ENCODE results near the gene LAD1. TPM values are rescaled to one million over a fixed set of nuclear protein-coding genes. Genes with fewer than 3 reads are reported as not detected.

The LAD1 gene
- total RNA-seq, 2 experiments from 2014 or later = not detected

GRCh38 chr1:201422026-201422425, 22.9 kb upstream of the LAD1 start:
- H3K4me2 ChIP-seq (ENCODE audit: low read length) = peak overlapping the region; percentile 63
- no peaks in the 10 kb centered on the region for H3K36me3 ChIP-seq (ENCODE audit: insufficient read depth, low read length)
- peak overlapping the region; percentile 34 for H3K4me3 ChIP-seq (ENCODE audit: low read depth, low read length, poor library complexity, severe bottlenecking)
- peaks cover 70% of the 10 kb centered on the region for H3K4me1 ChIP-seq (ENCODE audit: insufficient read depth, low read length, poor library complexity, severe bottlenecking)
- POLR2A ChIA-PET = interaction anchor here (0.7 kb wide), 1 partner anchor 1057 kb away, joined by 3 read pairs; no protein-coding TSS in a partner anchor
- H3K27ac ChIP-seq (ENCODE audit: low read depth, low read length, poor library complexity, severe bottlenecking) = peak overlapping the region; percentile 77
- DNase-seq (ENCODE audit: low spot score) = no peak
- no peaks in the 10 kb centered on the region for H3K9me3 ChIP-seq (ENCODE audit: low read length)
- TF ChIP-seq EZH2phosphoT487 (IDR thresholded peaks at IDR 0.05; ENCODE audit: borderline replicate concordance, low read depth, low read length) = no peak
- TF ChIP-seq, protein P1, sequence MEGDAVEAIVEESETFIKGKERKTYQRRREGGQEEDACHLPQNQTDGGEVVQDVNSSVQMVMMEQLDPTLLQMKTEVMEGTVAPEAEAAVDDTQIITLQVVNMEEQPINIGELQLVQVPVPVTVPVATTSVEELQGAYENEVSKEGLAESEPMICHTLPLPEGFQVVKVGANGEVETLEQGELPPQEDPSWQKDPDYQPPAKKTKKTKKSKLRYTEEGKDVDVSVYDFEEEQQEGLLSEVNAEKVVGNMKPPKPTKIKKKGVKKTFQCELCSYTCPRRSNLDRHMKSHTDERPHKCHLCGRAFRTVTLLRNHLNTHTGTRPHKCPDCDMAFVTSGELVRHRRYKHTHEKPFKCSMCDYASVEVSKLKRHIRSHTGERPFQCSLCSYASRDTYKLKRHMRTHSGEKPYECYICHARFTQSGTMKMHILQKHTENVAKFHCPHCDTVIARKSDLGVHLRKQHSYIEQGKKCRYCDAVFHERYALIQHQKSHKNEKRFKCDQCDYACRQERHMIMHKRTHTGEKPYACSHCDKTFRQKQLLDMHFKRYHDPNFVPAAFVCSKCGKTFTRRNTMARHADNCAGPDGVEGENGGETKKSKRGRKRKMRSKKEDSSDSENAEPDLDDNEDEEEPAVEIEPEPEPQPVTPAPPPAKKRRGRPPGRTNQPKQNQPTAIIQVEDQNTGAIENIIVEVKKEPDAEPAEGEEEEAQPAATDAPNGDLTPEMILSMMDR (conservative IDR thresholded peaks at IDR 0.05; ENCODE audit: low read length) = no peak
- H3K79me2 ChIP-seq (ENCODE audit: insufficient read depth, low read depth, low read length) = no peaks in the 10 kb centered on the region
- BruUV-seq (replicated peaks) = no TSS peak
- CTCF ChIA-PET (ENCODE audit: unreplicated experiment) = interaction anchor here (0.7 kb wide), 1 partner anchor 13 kb away, joined by 5 read pairs; no protein-coding TSS in a partner anchor
- peak overlapping the region; percentile 77; the same call in 1 of the 2 replicates for H2AFZ ChIP-seq (ENCODE audit: low read length)
- intact Hi-C loops (cut with micrococcal nuclease; ENCODE audit: unreplicated experiment) = no loop called here
- H3K9me2 ChIP-seq (ENCODE audit: insufficient read depth, low read length) = no peaks in the 10 kb centered on the region
- H4K20me1 ChIP-seq (ENCODE audit: insufficient read depth, low read length) = no peaks in the 10 kb centered on the region

- H3K4me1 ChIP-seq (ENCODE audit: insufficient read depth, low read length, poor library complexity, severe bottlenecking) = peaks cover 61% of the 10 kb centered on the region
- H3K9me2 ChIP-seq (ENCODE audit: insufficient read depth, low read length) = no peaks in the 10 kb centered on the region
- no peaks in the 10 kb centered on the region for H3K9me3 ChIP-seq (ENCODE audit: low read length)
- CTCF ChIA-PET (ENCODE audit: unreplicated experiment) = interaction anchor here (0.6 kb wide), 1 partner anchor 454 kb away, joined by 3 read pairs; no protein-coding TSS in a partner anchor
- H3K27ac ChIP-seq (ENCODE audit: low read depth, low read length, poor library complexity, severe bottlenecking) = peak overlapping the region; percentile 77
- H3K36me3 ChIP-seq (ENCODE audit: insufficient read depth, low read length) = no peaks in the 10 kb centered on the region
- H3K4me2 ChIP-seq (ENCODE audit: low read length) = peak overlapping the region; percentile 63
- intact Hi-C loops (cut with micrococcal nuclease; ENCODE audit: unreplicated experiment) = no loop called here
- no peaks in the 10 kb centered on the region for H3K79me2 ChIP-seq (ENCODE audit: insufficient read depth, low read depth, low read length)
- POLR2A ChIA-PET = no interaction called here
- H3K4me3 ChIP-seq (ENCODE audit: low read depth, low read length, poor library complexity, severe bottlenecking) = no peak overlapping the region
- no peak for DNase-seq (ENCODE audit: low spot score)
- BruUV-seq (replicated peaks) = no TSS peak
- H2AFZ ChIP-seq (ENCODE audit: low read length) = no peak overlapping the region; the same call in 1 of the 2 replicates
- no peaks in the 10 kb centered on the region for H4K20me1 ChIP-seq (ENCODE audit: insufficient read depth, low read length)
- TF ChIP-seq EZH2phosphoT487 (IDR thresholded peaks at IDR 0.05; ENCODE audit: borderline replicate concordance, low read depth, low read length) = no peak
- TF ChIP-seq, protein P1 (conservative IDR thresholded peaks at IDR 0.05; ENCODE audit: low read length) = no peak
Observed at GRCh38 chr1:201421041-201421440, 21.9 kb upstream of the LAD1 start.

- Histone ChIP-seq H4K20me1 (ENCODE audit: insufficient read depth, low read length) (no peaks in the 10 kb centered on the region), H3K79me2 (ENCODE audit: insufficient read depth, low read depth, low read length) (no peaks in the 10 kb centered on the region), H3K9me3 (ENCODE audit: low read length) (no peaks in the 10 kb centered on the region), H3K4me1 (ENCODE audit: insufficient read depth, low read length, poor library complexity, severe bottlenecking) (peaks cover 59% of the 10 kb centered on the region), H3K4me3 (ENCODE audit: low read depth, low read length, poor library complexity, severe bottlenecking) (no peak overlapping the region), H3K9me2 (ENCODE audit: insufficient read depth, low read length) (no peaks in the 10 kb centered on the region), H3K4me2 (ENCODE audit: low read length) (peak overlapping the region; percentile 63), H2AFZ (ENCODE audit: low read length) (no peak overlapping the region), H3K36me3 (ENCODE audit: insufficient read depth, low read length) (no peaks in the 10 kb centered on the region), H3K27ac (ENCODE audit: low read depth, low read length, poor library complexity, severe bottlenecking) (no peak overlapping the region)
- intact Hi-C loops (cut with micrococcal nuclease; ENCODE audit: unreplicated experiment) = no loop called here
- ChIA-PET POLR2A (no interaction called here), CTCF (ENCODE audit: unreplicated experiment) (interaction anchor here (0.6 kb wide), 1 partner anchor 454 kb away, joined by 3 read pairs; no protein-coding TSS in a partner anchor)
- no peak for TF ChIP-seq EZH2phosphoT487 (IDR thresholded peaks at IDR 0.05; ENCODE audit: borderline replicate concordance, low read depth, low read length)
- TF ChIP-seq, protein P1 (conservative IDR thresholded peaks at IDR 0.05; ENCODE audit: low read length) = no peak
- DNase-seq (ENCODE audit: low spot score) = no peak
- no TSS peak for BruUV-seq (replicated peaks)
Observed at GRCh38 chr1:201420608-201421002, 21.5 kb upstream of the LAD1 start.
